Thoracic aorta (tissue), 2 donors: ENCODE results near the gene TJAP1. TPM values are rescaled to one million over a fixed set of nuclear protein-coding genes. Genes with fewer than 3 reads are reported as not detected.

Source experiments
- ATAC-seq: fragments of 150-250 bp; one replicate; pipeline ENCODE4 v1.8.0; 2017; ENCODE audit warnings: low read depth; ENCODE audit not compliant: insufficient number of reproducible peaks, low FRiP score
- DNase-seq: peaks from one replicate; pipeline ENCODE4 v3.0.0-alpha.2; 2020; ENCODE audit warnings: low spot score
- H3K27ac ChIP-seq, 2 donors: fragments of 200-600 bp; sonication (generic); 1 replicate in 1 of 2; 2 replicates in 1 of 2; pipeline ENCODE4 v1.5.1; 2016; ENCODE audit warnings: mild to moderate bottlenecking in 2 of 2, moderate library complexity in 2 of 2
- H3K27me3 ChIP-seq: fragments of 200-600 bp; sonication (generic); replicated peaks from 2 replicates; pipeline ENCODE4 v1.6.0; 2016; ENCODE audit warnings: mild to moderate bottlenecking; ENCODE audit not compliant: insufficient read depth
- H3K36me3 ChIP-seq: fragments of 200-600 bp; sonication (generic); one replicate; pipeline ENCODE4 v1.5.1; 2016
- H3K4me1 ChIP-seq, 2 donors: fragments of 200-600 bp; sonication (generic); 1 replicate in 1 of 2; 2 replicates in 1 of 2; pipeline versions ENCODE4 v1.5.1 to v1.6.0; 2016; ENCODE audit warnings: low read depth in 2 of 2, mild to moderate bottlenecking in 1 of 2; ENCODE audit not compliant: control insufficient read depth in 1 of 2
- H3K4me3 ChIP-seq: fragments of 200-600 bp; sonication (generic); 2 replicates; pipeline ENCODE4 v1.5.1; 2016; ENCODE audit warnings: mild to moderate bottlenecking
- H3K9me3 ChIP-seq: fragments of 200-600 bp; sonication (generic); 2 replicates; pipeline ENCODE4 v1.5.1; 2016
- CTCF ChIP-seq: fragments of 200-600 bp; sonication (generic); IDR thresholded peaks from one replicate; pipeline ENCODE4 v1.5.1; 2019; ENCODE audit warnings: antibody characterized with exemption
- total RNA-seq, 2 donors: library from RNA; depleted of rRNA; stranded (reverse); fragments of >200 nt; gene quantifications; one replicate each; pipeline versions ENCODE4 v1.1.0 to v1.2.3, GENCODE V29; 2016

The TJAP1 gene
- total RNA-seq, 2 donors from 2014 or later, result 19.5 to 21.0 TPM

DNA sequence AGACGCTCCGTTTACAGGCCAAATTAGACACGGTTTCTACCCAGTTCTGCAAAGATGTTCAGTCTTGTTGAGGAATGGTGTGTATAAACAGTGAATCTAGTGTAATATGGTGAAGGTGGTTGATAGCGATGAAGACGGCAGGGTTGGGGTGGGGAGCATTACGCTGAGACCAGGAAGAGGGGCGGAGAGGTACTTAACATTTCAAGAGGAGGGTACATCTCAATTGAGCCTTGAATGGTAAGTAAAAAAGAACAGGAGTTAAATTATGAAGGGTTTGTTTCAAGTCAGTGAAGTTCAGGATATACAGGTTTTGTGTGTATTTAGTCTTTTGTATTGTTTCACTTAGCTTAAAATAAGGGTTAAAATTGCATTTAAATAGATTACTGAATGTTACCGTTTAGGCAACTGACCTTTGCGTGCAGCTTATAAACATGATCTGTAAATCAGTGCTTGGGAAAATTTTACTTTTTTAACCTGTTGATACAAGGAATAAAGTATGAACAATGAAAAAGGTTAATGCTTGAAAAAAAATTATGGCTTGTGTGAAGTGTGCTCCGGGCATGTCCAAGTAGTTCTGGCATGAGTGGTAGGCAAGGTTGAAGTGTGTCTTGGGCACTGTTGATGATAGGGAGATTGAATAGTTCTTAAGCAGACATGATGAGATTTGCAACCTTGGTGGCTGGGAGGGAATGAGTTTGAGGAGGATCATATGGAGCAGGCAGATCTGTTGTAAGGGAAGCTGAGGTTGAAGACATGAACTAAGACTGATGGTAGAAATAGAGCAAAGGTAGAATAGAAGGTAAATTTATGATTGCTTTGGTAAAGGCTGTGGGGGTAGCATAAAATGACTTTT is 40.4 kb downstream of the TJAP1 start:
- Histone ChIP-seq H3K27ac (peak overlapping the region; percentile 57 to 91), H3K4me1 (peaks cover 8 to 39% of the 10 kb centered on the region in 2 donors), H3K4me3 (peak overlapping the region; percentile 99), H3K9me3 (no peaks in the 10 kb centered on the region), H3K36me3 (peaks cover 39% of the 10 kb centered on the region), H3K27me3 (no peaks in the 10 kb centered on the region)
- DNase-seq (no peak), ATAC-seq (no peak)
- no peak for TF ChIP-seq CTCF

DNA sequence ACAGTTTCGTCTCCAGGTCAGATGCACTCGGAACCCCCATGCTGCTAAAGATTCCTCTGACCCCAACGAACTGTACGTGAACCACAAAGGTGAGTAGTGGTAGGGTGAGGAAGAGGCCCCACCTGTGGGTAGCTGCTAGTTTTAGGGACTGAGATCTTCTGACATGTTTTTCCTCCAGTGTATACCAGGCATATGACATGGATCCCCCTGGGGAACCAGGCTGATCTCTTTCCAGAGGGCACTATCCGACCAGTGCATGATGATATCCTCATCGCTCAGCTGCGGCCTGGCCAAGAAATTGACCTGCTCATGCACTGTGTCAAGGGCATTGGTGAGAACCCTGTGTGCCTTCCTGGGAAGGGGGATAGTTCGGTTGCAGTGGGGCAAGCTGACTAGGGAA is 42.7 kb downstream of the TJAP1 start:
- no peak overlapping the region for H3K4me3 ChIP-seq
- peaks cover 8 to 29% of the 10 kb centered on the region in 2 donors for H3K4me1 ChIP-seq
- no peak for TF ChIP-seq CTCF
- H3K27me3 ChIP-seq, result no peaks in the 10 kb centered on the region
- peaks cover 46% of the 10 kb centered on the region for H3K36me3 ChIP-seq
- ATAC-seq, result no peak
- DNase-seq, result no peak
- H3K9me3 ChIP-seq, result no peaks in the 10 kb centered on the region
- H3K27ac ChIP-seq, result no peak overlapping the region

DNA sequence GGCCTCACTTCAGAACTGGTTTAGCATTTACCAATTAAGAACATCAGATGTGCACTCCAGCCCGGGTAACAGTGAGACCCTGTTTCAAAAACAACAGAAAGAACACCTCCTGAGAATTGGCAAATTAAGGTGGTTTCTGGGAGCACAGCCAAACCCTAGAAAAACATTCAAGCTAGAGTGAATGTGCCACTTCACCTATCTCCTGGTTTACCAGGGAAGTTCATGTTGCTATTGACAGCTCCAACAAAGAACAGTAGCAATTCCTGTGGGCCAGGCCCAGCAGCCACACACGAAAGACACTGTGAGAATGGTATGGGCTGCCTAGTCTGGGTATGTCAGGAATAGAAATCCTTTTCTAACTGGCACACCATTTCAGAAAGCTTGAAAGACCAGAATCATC is 44.5 kb downstream of the TJAP1 start:
- no peak overlapping the region for H3K27ac ChIP-seq
- H3K36me3 ChIP-seq, result peaks cover 54% of the 10 kb centered on the region
- H3K4me1 ChIP-seq, result peaks cover 0 to 17% of the 10 kb centered on the region in 2 donors
- DNase-seq (no peak), ATAC-seq (no peak)
- H3K9me3 ChIP-seq, result no peaks in the 10 kb centered on the region
- H3K4me3 ChIP-seq, result no peak overlapping the region
- H3K27me3 ChIP-seq, result no peaks in the 10 kb centered on the region
- TF ChIP-seq CTCF, result no peak

- H3K4me3 ChIP-seq, result no peak overlapping the region
- no peak for ATAC-seq
- no peak overlapping the region for H3K27ac ChIP-seq
- no peak for DNase-seq
- H3K9me3 ChIP-seq, result no peaks in the 10 kb centered on the region
- no peaks in the 10 kb centered on the region for H3K27me3 ChIP-seq
- H3K36me3 ChIP-seq, result peaks cover 62% of the 10 kb centered on the region
- peaks cover 0 to 12% of the 10 kb centered on the region in 2 donors for H3K4me1 ChIP-seq
- TF ChIP-seq CTCF, result no peak
Measured at GRCh38 chr6:43522547-43523261, 45.3 kb downstream of the TJAP1 start.

DNA sequence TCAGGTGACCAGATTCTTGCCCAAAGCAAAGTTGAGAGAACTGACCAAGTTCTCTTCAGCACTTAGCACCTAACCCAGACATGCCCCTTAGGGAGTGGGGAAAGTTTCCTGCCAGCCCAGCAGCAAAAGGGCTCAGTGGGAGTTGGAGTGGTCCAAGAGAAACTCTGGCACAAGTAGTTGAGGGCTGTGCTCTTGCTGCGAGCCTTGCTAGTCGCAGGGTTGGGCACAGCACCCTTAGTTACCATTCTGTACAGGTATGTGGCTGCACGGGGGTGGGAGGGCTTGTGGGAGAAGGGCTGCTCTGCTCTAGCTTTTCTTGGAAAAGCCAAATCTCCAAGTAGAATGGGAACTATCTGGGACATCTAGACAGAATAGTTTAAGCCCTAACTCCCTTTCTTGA is 45.9 kb downstream of the TJAP1 start:
- H3K36me3 ChIP-seq, result peaks cover 66% of the 10 kb centered on the region

More for the DNA sequence above, 45.9 kb downstream of the TJAP1 start:
- ATAC-seq (no peak), DNase-seq (no peak)
- Histone ChIP-seq H3K27me3 (no peaks in the 10 kb centered on the region), H3K9me3 (no peaks in the 10 kb centered on the region), H3K4me3 (no peak overlapping the region), H3K27ac (no peak overlapping the region), H3K4me1 (peaks cover 0 to 6% of the 10 kb centered on the region in 2 donors)
- TF ChIP-seq CTCF, result no peak
